WTC11 (cell line): ENCODE data around the gene MYL10. TPM values are rescaled to one million over a fixed set of nuclear protein-coding genes. Genes with fewer than 3 reads are reported as not detected.

ENCODE experiments used
- ATAC-seq: fragments of 200-7000 bp; cut with Tn5 transposase; 2 replicates; pipeline ENCODE4 v1.10.0; 2021; ENCODE audit warnings: mild to moderate bottlenecking, moderate library complexity
- CTCF ChIA-PET: fragments of 300-600 bp; sonication (Branson Sonifier 250); formaldehyde crosslinking; loops from one replicate; lab custom pipeline; 2021; ENCODE audit warnings: antibody characterized with exemption; lab: Charles Lee
- POLR2A ChIA-PET: fragments of 350-600 bp; sonication (Branson Sonifier 250); formaldehyde crosslinking; loops from one replicate; lab custom pipeline; 2021; ENCODE audit warnings: antibody characterized with exemption; lab: Charles Lee
- DNase-seq: peaks from one replicate; pipeline ENCODE4 v3.0.0; 2021; ENCODE audit warnings: low spot score
- H3K27ac Mint-ChIP-seq: 2 replicates; pipeline ENCODE4 v1.8.0; 2021; ENCODE audit warnings: mixed read lengths
- H3K27me3 Mint-ChIP-seq: 2 replicates; pipeline ENCODE4 v1.8.0; 2021; ENCODE audit warnings: low read depth, mild to moderate bottlenecking, moderate library complexity, mixed read lengths
- H3K36me3 Mint-ChIP-seq: 2 replicates; pipeline ENCODE4 v1.8.0; 2021; ENCODE audit warnings: mixed read lengths
- H3K4me1 Mint-ChIP-seq: 2 replicates; pipeline ENCODE4 v1.8.0; 2022; ENCODE audit warnings: mixed read lengths
- H3K4me3 Mint-ChIP-seq: 2 replicates; pipeline ENCODE4 v1.8.0; 2021; ENCODE audit warnings: mild to moderate bottlenecking, moderate library complexity, mixed read lengths
- H3K9me3 Mint-ChIP-seq: 2 replicates; pipeline ENCODE4 v1.8.0; 2021; ENCODE audit warnings: mixed read lengths
- CBFB ChIP-seq: sonication (generic); formaldehyde crosslinking; IDR thresholded peaks from 2 replicates; pipeline ENCODE4 v1.8.1; 2022; ENCODE audit warnings: mild to moderate bottlenecking, low read depth, missing genetic modification reagents
- CREB1 ChIP-seq: sonication (generic); formaldehyde crosslinking; IDR thresholded peaks from 2 replicates; pipeline ENCODE4 v1.8.0; 2023; ENCODE audit warnings: mild to moderate bottlenecking, missing genetic modification reagents
- CREM ChIP-seq: sonication (generic); formaldehyde crosslinking; IDR thresholded peaks from 2 replicates; pipeline ENCODE4 v1.8.1; 2022; ENCODE audit warnings: mild to moderate bottlenecking, missing genetic modification reagents, moderate library complexity
- GTF2I ChIP-seq: fragments of 250-450 bp; sonication (Bioruptor Pico); conservative IDR thresholded peaks from 2 replicates; pipeline ENCODE4 v1.4.0; 2021; ENCODE audit warnings: mild to moderate bottlenecking
- IRF1 ChIP-seq: sonication (generic); formaldehyde crosslinking; IDR thresholded peaks from 2 replicates; pipeline ENCODE4 v1.8.0; 2023; ENCODE audit warnings: missing genetic modification reagents
- IRF2 ChIP-seq: sonication (generic); formaldehyde crosslinking; IDR thresholded peaks from 2 replicates; pipeline ENCODE4 v1.8.0; 2022; ENCODE audit warnings: low read depth, missing genetic modification reagents, borderline replicate concordance
- RORB ChIP-seq: fragments of 250-450 bp; sonication (Bioruptor Pico); IDR thresholded peaks from 2 replicates; pipeline ENCODE4 v1.9.0; 2021; ENCODE audit warnings: mild to moderate bottlenecking
- SMAD3 ChIP-seq: sonication (generic); formaldehyde crosslinking; IDR thresholded peaks from 2 replicates; pipeline ENCODE4 v1.8.0; 2022; ENCODE audit warnings: missing genetic modification reagents, mild to moderate bottlenecking, borderline replicate concordance
- TCF7 ChIP-seq: sonication (generic); formaldehyde crosslinking; IDR thresholded peaks from 2 replicates; pipeline ENCODE4 v1.8.0; 2022; ENCODE audit warnings: mild to moderate bottlenecking, low read depth, missing genetic modification reagents, moderate library complexity
- TP53 ChIP-seq: sonication (generic); formaldehyde crosslinking; IDR thresholded peaks from 2 replicates; pipeline ENCODE4 v1.8.1; 2023; ENCODE audit warnings: mild to moderate bottlenecking, missing genetic modification reagents
- ZNF138 ChIP-seq: sonication (generic); formaldehyde crosslinking; conservative IDR thresholded peaks from 2 replicates; pipeline ENCODE4 v1.8.1; 2022; ENCODE audit warnings: mild to moderate bottlenecking, moderate library complexity, missing genetic modification reagents
- ZNF423 ChIP-seq: fragments of 250-450 bp; sonication (Bioruptor Pico); IDR thresholded peaks from 2 replicates; pipeline ENCODE4 v2.1.2; 2022; ENCODE audit warnings: mild to moderate bottlenecking, moderate library complexity
- ZNF512 ChIP-seq: sonication (generic); formaldehyde crosslinking; IDR thresholded peaks from 2 replicates; pipeline ENCODE4 v1.8.1; 2022; ENCODE audit warnings: missing genetic modification reagents, borderline replicate concordance
- ZNF671 ChIP-seq: fragments of 250-450 bp; sonication (Bioruptor Pico); IDR thresholded peaks from 2 replicates; pipeline ENCODE4 v1.8.0; 2021; ENCODE audit warnings: mild to moderate bottlenecking
- ZSCAN18 ChIP-seq: fragments of 250-450 bp; sonication (Bioruptor Pico); IDR thresholded peaks from 2 replicates; pipeline ENCODE4 v2.1.2; 2022; ENCODE audit warnings: mild to moderate bottlenecking, moderate library complexity
- total RNA-seq: library from RNA; stranded (reverse); gene quantifications from 3 replicates; pipeline ENCODE4 v1.2.3, GENCODE V29; 2021
- TF ChIP-seq, protein P1 (sequence below): sonication (generic); formaldehyde crosslinking; IDR thresholded peaks from 2 replicates; pipeline ENCODE4 v1.8.1; 2022; ENCODE audit warnings: low read depth, mild to moderate bottlenecking, moderate library complexity, missing genetic modification reagents, borderline replicate concordance
- TF ChIP-seq, protein P2 (sequence below): fragments of 250-450 bp; sonication (Bioruptor Pico); IDR thresholded peaks from 2 replicates; pipeline ENCODE4 v1.8.0; 2021; ENCODE audit warnings: mild to moderate bottlenecking
- TF ChIP-seq, protein P3 (sequence below): sonication (generic); formaldehyde crosslinking; IDR thresholded peaks from 2 replicates; pipeline ENCODE4 v1.8.1; 2023; ENCODE audit warnings: mild to moderate bottlenecking, missing genetic modification reagents, moderate library complexity
- TF ChIP-seq, protein P4 (sequence below): fragments of 250-450 bp; sonication (Bioruptor Pico); IDR thresholded peaks from 2 replicates; pipeline ENCODE4 v1.9.0; 2021; ENCODE audit warnings: mild to moderate bottlenecking, borderline replicate concordance
- TF ChIP-seq, protein P5 (sequence below): sonication (generic); formaldehyde crosslinking; IDR thresholded peaks from 2 replicates; pipeline ENCODE4 v1.8.1; 2023; ENCODE audit warnings: mild to moderate bottlenecking, moderate library complexity, missing genetic modification reagents

The MYL10 gene
- total RNA-seq, 1 experiment from 2014 or later: not detected

- CTCF ChIA-PET: interaction anchor here (0.6 to 1.4 kb wide), 4 partner anchors 34 to 65 kb away, joined by 3 to 6 read pairs (median 4); no protein-coding TSS in a partner anchor
- Mint-ChIP-seq H3K4me1 (peaks cover 13% of the 10 kb centered on the region), H3K27me3 (peaks cover 7% of the 10 kb centered on the region)
Measured at GRCh38 chr7:101667399-101667798, 38.3 kb upstream of the MYL10 start.

More at GRCh38 chr7:101667399-101667798, 38.3 kb upstream of the MYL10 start:
- no peak overlapping the region for H3K27ac Mint-ChIP-seq
- POLR2A ChIA-PET: no interaction called here
- no peak for TF ChIP-seq IRF2 (CRISPR knock-in tag)
- TF ChIP-seq ZSCAN18: no peak
- no peak for TF ChIP-seq CREB1 (CRISPR knock-in tag)
- no peak for TF ChIP-seq ZNF138 (CRISPR knock-in tag)
- TF ChIP-seq TCF7: no peak
- TF ChIP-seq, protein P1, sequence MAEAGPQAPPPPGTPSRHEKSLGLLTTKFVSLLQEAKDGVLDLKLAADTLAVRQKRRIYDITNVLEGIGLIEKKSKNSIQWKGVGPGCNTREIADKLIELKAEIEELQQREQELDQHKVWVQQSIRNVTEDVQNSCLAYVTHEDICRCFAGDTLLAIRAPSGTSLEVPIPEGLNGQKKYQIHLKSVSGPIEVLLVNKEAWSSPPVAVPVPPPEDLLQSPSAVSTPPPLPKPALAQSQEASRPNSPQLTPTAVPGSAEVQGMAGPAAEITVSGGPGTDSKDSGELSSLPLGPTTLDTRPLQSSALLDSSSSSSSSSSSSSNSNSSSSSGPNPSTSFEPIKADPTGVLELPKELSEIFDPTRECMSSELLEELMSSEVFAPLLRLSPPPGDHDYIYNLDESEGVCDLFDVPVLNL (CRISPR knock-in tag): no peak
- TF ChIP-seq, protein P2, sequence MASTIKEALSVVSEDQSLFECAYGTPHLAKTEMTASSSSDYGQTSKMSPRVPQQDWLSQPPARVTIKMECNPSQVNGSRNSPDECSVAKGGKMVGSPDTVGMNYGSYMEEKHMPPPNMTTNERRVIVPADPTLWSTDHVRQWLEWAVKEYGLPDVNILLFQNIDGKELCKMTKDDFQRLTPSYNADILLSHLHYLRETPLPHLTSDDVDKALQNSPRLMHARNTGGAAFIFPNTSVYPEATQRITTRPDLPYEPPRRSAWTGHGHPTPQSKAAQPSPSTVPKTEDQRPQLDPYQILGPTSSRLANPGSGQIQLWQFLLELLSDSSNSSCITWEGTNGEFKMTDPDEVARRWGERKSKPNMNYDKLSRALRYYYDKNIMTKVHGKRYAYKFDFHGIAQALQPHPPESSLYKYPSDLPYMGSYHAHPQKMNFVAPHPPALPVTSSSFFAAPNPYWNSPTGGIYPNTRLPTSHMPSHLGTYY (CRISPR knock-in tag): no peak
- no peak for TF ChIP-seq ZNF671 (CRISPR knock-in tag)
- TF ChIP-seq, protein P3, sequence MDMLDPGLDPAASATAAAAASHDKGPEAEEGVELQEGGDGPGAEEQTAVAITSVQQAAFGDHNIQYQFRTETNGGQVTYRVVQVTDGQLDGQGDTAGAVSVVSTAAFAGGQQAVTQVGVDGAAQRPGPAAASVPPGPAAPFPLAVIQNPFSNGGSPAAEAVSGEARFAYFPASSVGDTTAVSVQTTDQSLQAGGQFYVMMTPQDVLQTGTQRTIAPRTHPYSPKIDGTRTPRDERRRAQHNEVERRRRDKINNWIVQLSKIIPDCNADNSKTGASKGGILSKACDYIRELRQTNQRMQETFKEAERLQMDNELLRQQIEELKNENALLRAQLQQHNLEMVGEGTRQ (CRISPR knock-in tag): no peak
- no peak for TF ChIP-seq ZNF512
- no peak for TF ChIP-seq ZNF423 (CRISPR knock-in tag)
- no peak for TF ChIP-seq GTF2I (CRISPR knock-in tag)
- TF ChIP-seq, protein P4, sequence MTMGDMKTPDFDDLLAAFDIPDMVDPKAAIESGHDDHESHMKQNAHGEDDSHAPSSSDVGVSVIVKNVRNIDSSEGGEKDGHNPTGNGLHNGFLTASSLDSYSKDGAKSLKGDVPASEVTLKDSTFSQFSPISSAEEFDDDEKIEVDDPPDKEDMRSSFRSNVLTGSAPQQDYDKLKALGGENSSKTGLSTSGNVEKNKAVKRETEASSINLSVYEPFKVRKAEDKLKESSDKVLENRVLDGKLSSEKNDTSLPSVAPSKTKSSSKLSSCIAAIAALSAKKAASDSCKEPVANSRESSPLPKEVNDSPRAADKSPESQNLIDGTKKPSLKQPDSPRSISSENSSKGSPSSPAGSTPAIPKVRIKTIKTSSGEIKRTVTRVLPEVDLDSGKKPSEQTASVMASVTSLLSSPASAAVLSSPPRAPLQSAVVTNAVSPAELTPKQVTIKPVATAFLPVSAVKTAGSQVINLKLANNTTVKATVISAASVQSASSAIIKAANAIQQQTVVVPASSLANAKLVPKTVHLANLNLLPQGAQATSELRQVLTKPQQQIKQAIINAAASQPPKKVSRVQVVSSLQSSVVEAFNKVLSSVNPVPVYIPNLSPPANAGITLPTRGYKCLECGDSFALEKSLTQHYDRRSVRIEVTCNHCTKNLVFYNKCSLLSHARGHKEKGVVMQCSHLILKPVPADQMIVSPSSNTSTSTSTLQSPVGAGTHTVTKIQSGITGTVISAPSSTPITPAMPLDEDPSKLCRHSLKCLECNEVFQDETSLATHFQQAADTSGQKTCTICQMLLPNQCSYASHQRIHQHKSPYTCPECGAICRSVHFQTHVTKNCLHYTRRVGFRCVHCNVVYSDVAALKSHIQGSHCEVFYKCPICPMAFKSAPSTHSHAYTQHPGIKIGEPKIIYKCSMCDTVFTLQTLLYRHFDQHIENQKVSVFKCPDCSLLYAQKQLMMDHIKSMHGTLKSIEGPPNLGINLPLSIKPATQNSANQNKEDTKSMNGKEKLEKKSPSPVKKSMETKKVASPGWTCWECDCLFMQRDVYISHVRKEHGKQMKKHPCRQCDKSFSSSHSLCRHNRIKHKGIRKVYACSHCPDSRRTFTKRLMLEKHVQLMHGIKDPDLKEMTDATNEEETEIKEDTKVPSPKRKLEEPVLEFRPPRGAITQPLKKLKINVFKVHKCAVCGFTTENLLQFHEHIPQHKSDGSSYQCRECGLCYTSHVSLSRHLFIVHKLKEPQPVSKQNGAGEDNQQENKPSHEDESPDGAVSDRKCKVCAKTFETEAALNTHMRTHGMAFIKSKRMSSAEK: no peak
- TF ChIP-seq SMAD3 (CRISPR knock-in tag): no peak
- TF ChIP-seq TP53 (CRISPR knock-in tag): no peak
- TF ChIP-seq CREM (CRISPR knock-in tag): no peak
- no peak for TF ChIP-seq RORB (CRISPR knock-in tag)
- TF ChIP-seq CBFB (CRISPR knock-in tag): no peak
- TF ChIP-seq, protein P5, sequence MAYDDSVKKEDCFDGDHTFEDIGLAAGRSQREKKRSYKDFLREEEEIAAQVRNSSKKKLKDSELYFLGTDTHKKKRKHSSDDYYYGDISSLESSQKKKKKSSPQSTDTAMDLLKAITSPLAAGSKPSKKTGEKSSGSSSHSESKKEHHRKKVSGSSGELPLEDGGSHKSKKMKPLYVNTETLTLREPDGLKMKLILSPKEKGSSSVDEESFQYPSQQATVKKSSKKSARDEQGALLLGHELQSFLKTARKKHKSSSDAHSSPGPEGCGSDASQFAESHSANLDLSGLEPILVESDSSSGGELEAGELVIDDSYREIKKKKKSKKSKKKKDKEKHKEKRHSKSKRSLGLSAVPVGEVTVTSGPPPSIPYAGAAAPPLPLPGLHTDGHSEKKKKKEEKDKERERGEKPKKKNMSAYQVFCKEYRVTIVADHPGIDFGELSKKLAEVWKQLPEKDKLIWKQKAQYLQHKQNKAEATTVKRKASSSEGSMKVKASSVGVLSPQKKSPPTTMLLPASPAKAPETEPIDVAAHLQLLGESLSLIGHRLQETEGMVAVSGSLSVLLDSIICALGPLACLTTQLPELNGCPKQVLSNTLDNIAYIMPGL (CRISPR knock-in tag): no peak
- no peak for TF ChIP-seq IRF1 (CRISPR knock-in tag)
- peaks cover 16% of the 10 kb centered on the region for H3K9me3 Mint-ChIP-seq
- ATAC-seq: no peak
- DNase-seq: no peak
- H3K4me3 Mint-ChIP-seq: no peak overlapping the region
- peaks cover 14% of the 10 kb centered on the region for H3K36me3 Mint-ChIP-seq
